ENCODE data around the gene ALDH1A2. TPM values are rescaled to one million over a fixed set of nuclear protein-coding genes. Genes with fewer than 3 reads are reported as not detected.

Gene ALDH1A2
- total RNA-seq, 1 experiment from 2014 or later, result 1.5 TPM

DNA sequence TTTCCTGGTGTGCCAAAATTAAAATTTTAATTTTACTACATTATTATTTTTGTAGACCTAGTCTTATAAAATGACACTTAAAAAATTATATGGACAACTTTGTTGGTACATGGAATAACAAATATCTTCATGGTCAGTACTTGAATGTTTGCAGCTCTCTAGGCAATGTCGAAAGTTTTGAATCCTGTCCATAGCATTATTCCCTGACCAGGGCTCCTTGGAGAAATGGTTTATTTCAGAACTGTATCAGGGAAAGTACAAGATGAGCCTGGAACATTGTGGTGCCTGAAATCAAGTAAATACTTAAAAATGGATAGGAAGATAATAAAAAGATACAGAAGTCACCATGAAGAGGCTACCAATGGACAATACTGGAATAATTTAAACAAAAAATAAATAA, 47.6 kb downstream of the ALDH1A2 start:
- Histone ChIP-seq H3K36me3 (ENCODE audit: insufficient read depth, low read length, poor library complexity, severe bottlenecking) (no peaks in the 10 kb centered on the region), H3K9me3 (ENCODE audit: low read depth, low read length, poor library complexity, severe bottlenecking) (no peaks in the 10 kb centered on the region), H3K27me3 (replicated peaks; ENCODE audit: insufficient read depth, low read depth, low read length, poor library complexity) (peaks cover 5% of the 10 kb centered on the region), H3K4me1 (ENCODE audit: insufficient read depth, low read length, poor library complexity, severe bottlenecking) (no peaks in the 10 kb centered on the region), H3K27ac (ENCODE audit: low read depth, low read length, poor library complexity, severe bottlenecking) (no peak overlapping the region), H3K4me3 (ENCODE audit: low read depth, low read length, poor library complexity, severe bottlenecking) (no peak overlapping the region)
- POLR2A ChIA-PET (ENCODE audit: low non-redundant PET), result no interaction called here
- DNase-seq (ENCODE audit: low spot score), result no peak
- TF ChIP-seq CTCF (conservative IDR thresholded peaks at IDR 0.05; ENCODE audit: low read depth, low read length) (no peak), EZH2 (IDR thresholded peaks at IDR 0.05; ENCODE audit: borderline replicate concordance, low read depth, low read length, poor library complexity, severe bottlenecking) (no peak)
- CTCF ChIA-PET, result no interaction called here
- BruUV-seq (replicated peaks), result no TSS peak
- intact Hi-C loops (cut with micrococcal nuclease; ENCODE audit: unreplicated experiment), result no loop called here

DNA sequence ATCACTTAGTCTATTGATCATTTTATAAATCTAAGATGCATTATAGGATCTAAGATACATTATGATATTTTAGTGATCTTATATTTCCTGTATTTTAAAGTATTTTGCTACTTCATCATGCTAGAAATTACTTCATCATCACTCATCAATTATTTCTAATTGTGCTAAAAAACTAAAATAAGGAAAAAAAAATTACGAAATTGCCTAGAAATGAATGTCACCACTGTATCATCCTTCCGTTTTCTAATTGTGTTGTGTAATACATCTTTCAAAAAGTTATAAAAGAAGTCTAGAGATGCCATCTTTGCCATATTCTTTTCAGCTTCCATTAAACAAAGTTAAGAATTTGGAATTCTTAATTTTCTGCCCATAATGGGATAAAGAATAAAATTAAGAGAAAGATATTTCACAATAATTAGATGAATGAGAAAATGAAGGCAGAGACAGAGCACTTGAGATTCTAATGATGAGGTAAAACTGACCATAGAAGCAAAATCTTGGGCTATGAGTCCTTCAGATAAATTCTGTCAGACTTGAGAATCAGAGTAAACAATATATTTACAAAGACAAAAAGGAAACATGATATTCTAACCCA, 48.8 kb downstream of the ALDH1A2 start:
- H3K4me3 ChIP-seq (ENCODE audit: low read depth, low read length, poor library complexity, severe bottlenecking), result no peak overlapping the region
- intact Hi-C loops (cut with micrococcal nuclease; ENCODE audit: unreplicated experiment), result no loop called here
- ChIA-PET CTCF (no interaction called here), POLR2A (ENCODE audit: low non-redundant PET) (no interaction called here)
- H3K27me3 ChIP-seq (replicated peaks; ENCODE audit: insufficient read depth, low read depth, low read length, poor library complexity), result peaks cover 13% of the 10 kb centered on the region
- BruUV-seq (replicated peaks), result no TSS peak
- no peaks in the 10 kb centered on the region for H3K9me3 ChIP-seq (ENCODE audit: low read depth, low read length, poor library complexity, severe bottlenecking)
- TF ChIP-seq EZH2 (IDR thresholded peaks at IDR 0.05; ENCODE audit: borderline replicate concordance, low read depth, low read length, poor library complexity, severe bottlenecking) (no peak), CTCF (conservative IDR thresholded peaks at IDR 0.05; ENCODE audit: low read depth, low read length) (no peak)
- DNase-seq (ENCODE audit: low spot score), result no peak
- no peaks in the 10 kb centered on the region for H3K36me3 ChIP-seq (ENCODE audit: insufficient read depth, low read length, poor library complexity, severe bottlenecking)
- no peak overlapping the region for H3K27ac ChIP-seq (ENCODE audit: low read depth, low read length, poor library complexity, severe bottlenecking)
- no peaks in the 10 kb centered on the region for H3K4me1 ChIP-seq (ENCODE audit: insufficient read depth, low read length, poor library complexity, severe bottlenecking)

DNA sequence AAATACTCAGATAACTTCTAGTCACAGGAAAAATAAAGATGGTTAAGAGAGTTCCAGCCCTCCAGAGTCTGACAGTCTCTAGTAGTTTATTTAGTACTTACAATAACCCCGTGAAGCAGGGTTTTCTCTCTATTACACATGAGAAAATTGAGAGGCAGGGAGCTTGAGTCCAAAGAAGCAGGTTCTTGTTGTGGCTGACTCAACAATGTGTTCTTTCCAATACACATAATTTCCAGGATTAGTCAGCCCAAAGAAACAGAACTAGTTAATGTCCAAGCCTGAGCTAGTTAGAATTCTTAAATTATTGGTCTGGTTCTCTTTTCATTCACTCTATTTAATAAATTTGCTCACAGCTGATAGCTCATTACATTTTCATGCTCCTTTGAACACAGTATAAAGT, 49.9 kb downstream of the ALDH1A2 start:
- no peaks in the 10 kb centered on the region for H3K9me3 ChIP-seq (ENCODE audit: low read depth, low read length, poor library complexity, severe bottlenecking)
- no peak overlapping the region for H3K27ac ChIP-seq (ENCODE audit: low read depth, low read length, poor library complexity, severe bottlenecking)
- BruUV-seq (replicated peaks), result no TSS peak
- no peak overlapping the region for H3K4me3 ChIP-seq (ENCODE audit: low read depth, low read length, poor library complexity, severe bottlenecking)
- ChIA-PET CTCF (no interaction called here), POLR2A (ENCODE audit: low non-redundant PET) (no interaction called here)
- H3K4me1 ChIP-seq (ENCODE audit: insufficient read depth, low read length, poor library complexity, severe bottlenecking), result peaks cover 9% of the 10 kb centered on the region
- DNase-seq (ENCODE audit: low spot score), result no peak
- H3K27me3 ChIP-seq (replicated peaks; ENCODE audit: insufficient read depth, low read depth, low read length, poor library complexity), result peaks cover 13% of the 10 kb centered on the region
- TF ChIP-seq EZH2 (IDR thresholded peaks at IDR 0.05; ENCODE audit: borderline replicate concordance, low read depth, low read length, poor library complexity, severe bottlenecking) (no peak), CTCF (conservative IDR thresholded peaks at IDR 0.05; ENCODE audit: low read depth, low read length) (no peak)
- H3K36me3 ChIP-seq (ENCODE audit: insufficient read depth, low read length, poor library complexity, severe bottlenecking), result no peaks in the 10 kb centered on the region
- intact Hi-C loops (cut with micrococcal nuclease; ENCODE audit: unreplicated experiment), result no loop called here
